GM18909 (cell line): ENCODE measurements around the gene THSD4.

Experiments
- ATAC-seq: cut with Tn5 transposase; IDR thresholded peaks from one replicate; pipeline ENCODE4 v1.9.1; 2021; ENCODE audit warnings: mild to moderate bottlenecking; ENCODE audit not compliant: unreplicated experiment, poor library complexity

Gene THSD4

DNA sequence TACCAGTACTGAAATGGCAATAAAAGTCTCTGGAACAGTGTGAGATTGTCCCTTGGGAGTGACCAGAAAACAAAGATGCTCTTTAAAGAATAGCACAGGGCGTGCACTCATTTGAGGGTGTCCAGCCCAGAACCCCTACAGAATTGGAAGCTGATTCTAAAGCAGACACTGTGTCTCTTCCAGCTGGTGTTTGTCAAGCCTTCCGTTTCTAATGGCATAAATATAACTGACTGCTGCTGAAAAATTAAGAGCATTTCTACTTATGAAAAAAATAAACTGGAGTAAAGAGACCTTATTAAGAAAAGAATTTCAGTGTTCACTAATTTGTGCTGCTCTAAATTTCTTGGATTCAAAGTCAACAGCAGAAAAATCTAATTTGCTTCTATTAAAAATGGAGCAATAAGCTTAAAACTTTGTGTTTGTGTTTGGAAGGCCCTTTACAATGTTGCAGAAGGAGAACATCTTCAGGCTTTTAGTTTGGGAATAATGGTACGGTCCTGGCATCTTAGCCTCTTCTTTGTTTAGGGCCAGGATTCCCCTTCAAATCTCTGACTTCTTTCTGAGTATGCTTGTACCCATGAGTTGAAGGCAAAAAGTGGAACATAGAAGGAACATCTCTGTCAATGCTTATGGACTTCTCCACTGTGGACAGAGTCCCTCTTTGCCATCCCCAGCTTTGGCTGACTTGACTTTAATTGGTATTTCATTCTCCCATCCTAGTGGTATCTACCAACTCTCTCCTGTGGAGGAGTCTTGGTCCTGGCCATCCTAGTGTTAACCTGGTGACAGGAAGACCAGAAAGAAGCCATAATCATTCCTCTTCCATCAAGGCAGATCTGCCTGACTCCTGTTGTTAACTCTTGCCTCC lies 65.9 kb downstream of the THSD4 start:
- ATAC-seq, result no peak

DNA sequence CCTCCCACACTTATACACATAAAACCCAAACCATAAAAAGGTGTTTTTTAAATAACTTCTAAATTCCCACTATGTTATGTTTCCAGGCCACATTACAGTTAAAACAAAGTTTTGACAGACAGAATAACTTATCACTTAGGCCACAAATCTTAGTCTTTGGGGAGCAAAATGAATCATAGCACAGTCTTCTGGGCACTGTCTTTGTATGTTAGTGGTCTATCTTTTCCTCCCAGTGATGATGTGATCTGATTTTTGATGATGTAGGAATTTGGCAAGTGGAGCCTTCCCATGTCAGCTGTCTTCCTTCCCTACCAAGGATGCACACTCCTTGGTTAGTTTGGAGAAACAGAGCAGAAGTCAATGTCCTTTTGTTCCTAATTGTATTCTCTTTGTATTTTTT lies 67.3 kb downstream of the THSD4 start:
- no peak for ATAC-seq

DNA sequence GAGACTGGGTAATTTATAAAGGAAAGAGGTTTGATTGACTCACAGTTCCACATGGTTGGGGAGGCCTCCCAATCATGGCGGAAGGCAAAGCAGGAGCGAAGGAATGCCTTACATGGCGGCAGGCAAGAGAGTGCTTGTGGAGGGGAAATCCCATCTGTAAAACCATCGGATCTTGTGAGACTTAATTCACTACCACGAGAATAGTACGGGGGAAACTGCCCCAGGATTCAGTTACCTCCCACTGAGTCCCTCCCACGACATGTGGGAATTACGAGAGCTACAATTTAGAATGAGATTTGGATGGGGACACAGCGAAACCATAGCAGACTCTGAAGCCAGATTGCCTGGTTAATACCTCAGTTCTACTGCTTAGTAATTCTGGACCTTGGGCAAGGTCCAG lies 67.8 kb downstream of the THSD4 start:
- no peak for ATAC-seq

GRCh38 chr15:71185706-71186105 lies 70.4 kb downstream of the THSD4 start:
- no peak for ATAC-seq

DNA sequence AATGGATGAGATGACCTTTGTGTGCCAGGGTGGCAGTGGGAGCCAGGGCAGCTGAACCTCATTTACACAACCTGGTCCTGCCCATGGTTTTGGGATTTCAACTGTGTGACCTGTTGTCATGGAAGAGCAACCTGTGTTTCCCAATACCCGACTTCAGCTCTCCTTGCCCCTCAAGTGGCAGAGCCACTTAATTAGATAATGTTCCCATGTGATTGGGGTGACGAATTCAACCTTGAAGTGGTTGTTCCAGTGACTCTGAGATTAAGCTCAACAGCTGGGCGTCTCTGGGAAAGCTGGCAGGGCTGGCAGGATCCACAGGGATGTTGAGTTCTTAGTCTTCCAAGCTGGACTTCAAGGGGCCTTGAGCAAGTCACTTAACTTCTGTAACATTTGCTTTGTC lies 71.0 kb downstream of the THSD4 start:
- no peak for ATAC-seq

- no peak for ATAC-seq
Observed at GRCh38 chr15:71187078-71187477, 71.8 kb downstream of the THSD4 start.

- ATAC-seq, result no peak
Observed at GRCh38 chr15:71187526-71187925, 72.3 kb downstream of the THSD4 start.

GRCh38 chr15:71189718-71190117 lies 74.4 kb downstream of the THSD4 start:
- ATAC-seq, result no peak

- no peak for ATAC-seq
Observed at GRCh38 chr15:71191296-71191695, 76.0 kb downstream of the THSD4 start.

- ATAC-seq, result no peak
Observed at GRCh38 chr15:71192816-71193215, 77.5 kb downstream of the THSD4 start.

GRCh38 chr15:71194286-71194685 lies 79.0 kb downstream of the THSD4 start:
- no peak for ATAC-seq

DNA sequence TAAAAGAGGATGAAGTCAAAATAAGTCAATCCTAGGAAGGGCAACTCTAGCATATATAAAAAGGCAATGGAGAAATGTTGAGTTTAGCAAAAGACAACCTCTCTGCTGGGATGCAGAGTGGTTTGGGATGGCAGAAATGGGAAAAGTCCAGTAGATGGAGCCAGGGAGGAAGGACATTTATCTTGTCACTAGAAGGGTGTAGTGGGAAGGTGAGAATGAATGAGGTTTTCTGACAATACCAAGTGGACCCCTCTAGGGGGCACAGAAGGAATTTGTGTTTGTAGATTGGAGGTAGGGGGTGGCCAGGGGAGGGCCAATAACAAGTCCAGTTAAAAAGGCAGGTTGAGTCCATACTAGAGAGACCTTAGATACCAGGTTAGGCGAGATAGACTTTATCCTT lies 80.0 kb downstream of the THSD4 start:
- no peak for ATAC-seq

GRCh38 chr15:71197620-71198019 lies 82.3 kb downstream of the THSD4 start:
- ATAC-seq, result no peak

DNA sequence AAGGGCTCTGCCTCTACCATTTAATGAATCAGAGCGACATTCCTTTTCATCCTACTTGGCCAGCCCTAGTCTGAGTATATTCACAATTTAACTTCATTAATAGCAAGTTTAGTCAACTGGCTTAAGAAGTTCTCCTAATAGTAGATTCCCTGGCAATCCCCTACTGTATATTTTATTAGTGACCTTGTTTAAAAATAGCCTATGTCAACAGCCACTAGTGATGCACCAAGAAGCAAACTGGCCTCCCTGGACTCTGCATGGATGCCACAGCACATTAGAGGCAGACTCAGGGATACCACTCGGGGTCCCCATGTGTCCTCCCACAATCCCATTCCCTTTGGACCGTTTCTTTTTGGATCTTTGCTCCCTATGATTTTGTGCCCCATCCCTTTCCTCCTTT lies 83.6 kb downstream of the THSD4 start:
- ATAC-seq, result no peak

DNA sequence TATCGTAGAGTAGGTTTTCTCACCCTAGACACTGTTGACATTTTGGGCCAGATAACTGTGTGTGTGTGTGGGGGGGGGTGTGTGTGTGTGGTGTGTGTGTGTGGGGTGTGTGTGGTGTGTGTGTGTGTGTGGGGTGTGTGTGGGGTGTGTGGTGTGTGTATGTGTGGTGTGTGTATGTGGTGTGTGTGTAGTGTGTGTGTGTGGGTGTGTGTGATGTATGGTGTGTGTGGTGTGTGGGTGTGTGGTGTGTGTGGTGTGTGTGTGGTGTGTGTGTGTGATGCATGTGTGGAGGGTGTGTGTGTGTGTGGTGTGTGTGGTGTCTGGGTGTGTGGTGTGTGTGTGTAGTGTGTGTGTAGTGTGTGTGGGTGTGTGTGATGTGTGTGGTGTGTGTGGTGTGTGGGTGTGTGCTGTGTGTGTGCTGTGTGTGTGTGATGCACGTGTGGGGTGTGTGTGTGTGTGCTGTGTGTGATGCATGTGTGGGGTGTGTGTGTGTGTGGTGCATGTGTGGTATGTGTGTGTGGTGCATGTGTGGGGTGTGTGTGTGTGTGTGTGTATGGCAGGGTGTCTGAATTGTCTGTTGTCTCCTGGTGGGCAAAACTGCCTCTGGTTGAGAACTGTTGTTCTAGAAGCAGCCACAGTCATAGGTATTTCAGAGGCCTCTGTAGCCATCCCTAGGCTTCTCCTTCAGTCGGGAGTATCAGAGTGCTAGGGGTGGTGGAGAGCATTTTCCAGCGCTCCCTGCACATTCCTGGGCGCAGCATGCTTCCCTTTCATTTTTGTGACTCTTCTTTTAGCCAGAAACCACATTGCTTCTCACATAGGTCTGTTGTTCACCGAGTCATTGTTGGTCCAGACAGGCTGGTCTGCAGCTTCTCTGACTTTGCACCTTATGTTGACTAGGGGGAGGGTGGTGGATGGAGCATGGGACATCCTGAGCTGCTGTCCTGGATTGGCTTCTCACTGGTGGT lies 84.4 kb downstream of the THSD4 start:
- no peak for ATAC-seq

DNA sequence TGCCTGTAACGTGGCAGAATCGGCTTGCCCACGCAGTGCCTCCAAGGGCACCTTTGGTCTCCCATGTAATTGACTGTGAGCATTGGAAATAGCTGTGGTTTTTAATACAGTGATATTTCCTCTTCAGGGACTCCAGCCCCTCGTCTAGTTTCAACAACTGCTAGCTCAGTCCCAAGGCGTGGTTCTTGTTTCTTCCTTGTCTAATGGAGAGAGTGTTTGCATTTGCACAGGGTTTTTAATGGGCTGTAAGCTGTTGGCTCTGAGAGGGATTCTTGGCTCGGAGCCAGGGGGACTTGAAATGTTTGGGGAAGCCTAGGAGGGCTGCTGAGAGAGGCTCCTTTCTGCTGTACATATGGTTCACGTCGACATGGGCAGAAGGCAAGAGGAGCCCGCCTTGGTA lies 86.2 kb downstream of the THSD4 start:
- no peak for ATAC-seq

DNA sequence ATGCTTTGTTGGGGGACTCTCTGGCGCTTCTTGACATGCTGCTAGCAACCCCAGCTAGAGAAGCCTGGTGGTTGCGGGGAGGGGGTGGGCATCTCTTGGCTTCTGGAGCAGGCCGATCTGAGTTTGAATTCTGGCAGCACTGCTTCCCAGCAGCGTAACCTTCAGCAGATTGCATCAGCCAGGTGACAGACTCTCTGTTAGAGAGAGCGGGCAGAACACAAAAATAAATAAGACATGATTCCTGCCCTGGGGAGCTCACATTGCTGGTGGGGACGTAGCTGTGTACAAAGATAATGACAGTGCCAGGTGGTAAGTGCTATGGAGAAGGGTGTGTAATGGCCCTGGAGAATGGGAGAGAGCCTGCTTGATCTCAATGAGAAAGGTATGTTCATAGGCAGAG lies 87.4 kb downstream of the THSD4 start:
- ATAC-seq, result no peak

DNA sequence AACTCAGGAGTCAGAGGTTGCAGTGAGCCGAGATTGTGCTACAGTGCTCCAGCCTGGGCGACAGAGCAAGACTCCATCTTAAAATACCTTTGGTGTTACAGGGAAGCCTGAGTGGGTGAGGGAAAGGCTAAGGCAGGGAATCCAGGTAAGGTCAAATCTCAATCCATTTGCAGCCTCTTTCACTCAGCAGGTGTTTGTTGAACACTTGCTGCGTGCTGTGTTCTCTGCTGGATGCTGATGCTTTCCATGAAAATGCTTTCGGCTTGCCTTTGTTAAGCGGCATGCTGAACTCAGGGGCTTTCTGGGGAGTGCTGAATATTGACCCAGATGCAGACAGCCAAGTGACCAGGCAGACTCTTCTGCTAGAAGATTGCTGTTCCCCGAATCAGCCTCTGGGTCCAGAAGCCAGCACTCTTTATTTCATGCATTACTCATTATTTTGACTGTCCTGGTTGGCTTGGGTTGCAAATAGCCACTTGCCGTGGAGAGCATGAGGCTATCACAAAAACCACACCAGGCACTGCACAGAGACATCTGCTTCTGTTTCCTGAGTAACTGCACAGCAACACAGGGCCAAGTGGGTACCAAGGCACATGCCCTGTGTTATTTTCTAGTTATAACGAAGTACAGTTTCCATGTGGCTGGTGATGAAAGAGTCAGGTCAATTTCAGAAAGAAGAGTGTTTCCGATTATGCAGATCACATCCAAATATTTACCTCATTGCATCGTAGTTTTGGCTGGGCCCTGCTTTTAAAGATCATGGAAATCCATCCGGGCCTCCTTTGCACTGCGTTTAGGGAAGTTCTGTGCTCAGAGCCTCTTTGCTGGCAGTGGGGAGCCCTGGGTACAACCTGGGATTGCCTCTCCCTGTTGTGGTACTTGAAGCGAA lies 88.6 kb downstream of the THSD4 start:
- ATAC-seq, result no peak

GRCh38 chr15:71207141-71207540 lies 91.9 kb downstream of the THSD4 start:
- no peak for ATAC-seq

DNA sequence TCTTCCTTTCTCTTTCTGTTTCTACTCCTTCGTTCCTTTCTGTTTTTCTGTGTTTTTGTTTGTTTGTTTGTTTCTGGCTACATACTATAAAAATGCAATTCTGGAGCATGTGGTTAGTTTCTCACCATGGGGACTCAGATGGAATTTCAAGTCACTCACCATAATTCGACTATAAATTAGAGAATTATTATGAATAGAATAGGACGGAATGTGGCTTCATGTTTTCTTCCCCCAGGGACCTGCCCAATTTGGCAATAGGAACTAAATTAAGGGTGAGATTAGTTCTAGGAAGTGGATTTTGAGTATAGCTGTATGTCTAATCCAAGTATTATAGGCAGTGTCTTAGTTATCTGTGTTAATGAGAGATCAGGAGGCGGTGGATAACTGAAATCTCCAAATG lies 96.9 kb downstream of the THSD4 start:
- ATAC-seq, result no peak
